ENCODE measurements around the gene DISC1.

DNA sequence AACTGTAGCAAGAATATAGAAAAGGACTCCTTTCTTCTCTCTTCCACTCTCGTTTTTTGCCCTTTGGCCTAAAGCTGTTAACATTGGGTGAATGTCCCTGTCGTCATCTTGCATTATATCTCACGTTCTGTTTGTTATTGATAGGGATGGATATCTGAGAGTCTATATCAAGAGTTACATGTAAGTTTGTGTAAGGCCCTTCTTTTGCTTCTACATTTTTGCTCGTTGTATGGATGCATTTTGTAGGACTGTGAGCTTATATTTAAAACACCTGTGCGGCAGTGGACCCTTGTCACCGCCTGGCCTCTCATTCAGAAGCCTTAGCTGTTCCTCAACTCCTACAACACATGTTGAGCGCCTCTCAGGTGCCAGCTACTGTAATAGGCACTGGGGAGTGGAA, 211.9 kb downstream of the DISC1 start:
- TF ChIP-seq CTCF (IDR thresholded peaks at IDR 0.05; ENCODE audit: extremely low read depth in 1 of 2, insufficient read depth in 1 of 2, low read depth in 1 of 2, low read length in 2 of 2) = no peak
- TF ChIP-seq POLR2A (IDR thresholded peaks at IDR 0.05; ENCODE audit: low read depth, low read length) = no peak
- no peak for TF ChIP-seq POLR2AphosphoS5 (IDR thresholded peaks at IDR 0.05; ENCODE audit: insufficient read depth, low read depth, low read length)
- TF ChIP-seq MAX (IDR thresholded peaks at IDR 0.05; ENCODE audit: insufficient read depth, insufficient read length) = no peak
- TF ChIP-seq EZH2 (IDR thresholded peaks at IDR 0.05; ENCODE audit: borderline replicate concordance, low read depth, low read length, severe bottlenecking) = no peak
- TF ChIP-seq JUN (IDR thresholded peaks at IDR 0.05; ENCODE audit: borderline replicate concordance, insufficient read depth, insufficient read length, low read depth) = no peak
- no peak for TF ChIP-seq GATA2 (IDR thresholded peaks at IDR 0.05; ENCODE audit: insufficient read depth, insufficient read length, low read depth, low read length)
